Kidney (tissue), 14 donors: ENCODE results near the gene PIK3R3. TPM values are rescaled to one million over a fixed set of nuclear protein-coding genes. Genes with fewer than 3 reads are reported as not detected.
A peak's percentile ranks its signal among the peaks of the same experiment; 100 is the strongest.

Experiments used
- DNase-seq, 5 donors: peaks; one replicate each; pipeline ENCODE4 v3.0.0-alpha.2; 2013 to 2020
- FAIRE-seq: peaks from 2 replicates; lab custom pipeline; 2012; peaks lifted over from hg19 to GRCh38; lab: Jason Lieb, UNC
- H3K27ac ChIP-seq, 2 donors: one replicate each; pipeline ENCODE4 v1.7.0; 2013; ENCODE audit warnings: low read depth in 2 of 2, low read length in 2 of 2, inconsistent platforms in 1 of 2
- H3K27me3 ChIP-seq: one replicate; pipeline ENCODE4 v1.7.1; 2013; ENCODE audit warnings: low read length, inconsistent platforms; ENCODE audit not compliant: control insufficient read depth, insufficient read depth
- H3K36me3 ChIP-seq, 3 donors: one replicate each; pipeline versions ENCODE4 v1.7.0 to v1.7.1; 2013; ENCODE audit warnings: low read length in 3 of 3, control low read depth in 1 of 3, inconsistent platforms in 1 of 3; ENCODE audit not compliant: insufficient read depth in 3 of 3, control insufficient read depth in 2 of 3
- H3K4me1 ChIP-seq, 3 donors: one replicate each; pipeline versions ENCODE4 v1.7.0 to v1.7.1; 2013; ENCODE audit warnings: low read length in 3 of 3, inconsistent platforms in 1 of 3, low read depth in 1 of 3; ENCODE audit not compliant: control insufficient read depth in 2 of 3, insufficient read depth in 2 of 3
- H3K4me3 ChIP-seq, 3 donors: one replicate each; pipeline versions ENCODE4 v1.7.0 to v1.8.1; 2013; ENCODE audit warnings: low read length in 3 of 3, control low read depth in 1 of 3, inconsistent platforms in 1 of 3
- H3K9ac ChIP-seq, 3 donors: one replicate each; pipeline versions ENCODE4 v1.7.0 to v1.7.1; 2013; ENCODE audit warnings: low read length in 3 of 3, control low read depth in 1 of 3, inconsistent platforms in 1 of 3
- H3K9me3 ChIP-seq, 3 donors: one replicate each; pipeline versions ENCODE4 v1.7.0 to v1.7.1; 2013; ENCODE audit warnings: low read length in 3 of 3, control low read depth in 1 of 3, inconsistent platforms in 1 of 3; ENCODE audit not compliant: control insufficient read depth in 2 of 3, insufficient read depth in 1 of 3
- CTCF ChIP-seq: IDR thresholded peaks from 3 replicates; pipeline ENCODE4 v1.5.1; 2012; ENCODE audit warnings: mild to moderate bottlenecking, moderate library complexity, borderline replicate concordance; ENCODE audit not compliant: insufficient read depth; ENCODE audit errors: extremely low read depth
- intact Hi-C: fragments of 100-400 bp; cut with DNase I; formaldehyde crosslinking; loops from one replicate; pipeline ENCODE4 v1.11.1; 2022
- polyA plus RNA-seq: library from polyadenylated mRNA; stranded (reverse); fragments of 350-450 nt; fragmentation: Illumina TruSeq; extraction: RNeasy Lipid Tissue Mini Kit (QIAGEN cat#74804); gene quantifications from one replicate; pipeline ENCODE4 v1.2.3, GENCODE V29; 2014; ENCODE audit warnings: low read depth, low replicate concordance; ENCODE audit not compliant: insufficient read depth
- total RNA-seq: library from RNA; stranded (reverse); fragmentation: NEBNext Ultra II Directional; extraction: Animal tissue kit (Norgen Biotek cat#: 25700); gene quantifications from one replicate; pipeline ENCODE4 v1.2.1, GENCODE V29; 2021
- donor health status: control.
- donor health status: control.
- donor health status: control.
- donor health status: control.
- donor health status: control.
- donor health status: DM: yes; HTN: yes; CAD: no.
- donor health status: Normal renal cell carcinoma (clear cell type).

PIK3R3 gene
- total and polyA plus RNA-seq, 2 donors from 2014 or later: 9.7 to 44.2 TPM

- Histone ChIP-seq H3K4me1 (peaks cover 0 to 36% (median 23%) of the 10 kb centered on the region in 3 donors), H3K4me3 (no peak overlapping the region), H3K27ac (peak overlapping the region; percentile 68 to 84), H3K27me3 (no peaks in the 10 kb centered on the region), H3K36me3 (no peaks in the 10 kb centered on the region), H3K9ac (peak overlapping the region in 1 of 3 donors; percentile 42), H3K9me3 (no peaks in the 10 kb centered on the region)
- DNase-seq (no peak), FAIRE-seq (no peak)
- no peak for TF ChIP-seq CTCF
- intact Hi-C loops: no loop called here
These were observed 39.9 kb upstream of the PIK3R3 start for GRCh38 chr1:46172321-46172720.

GRCh38 chr1:46171871-46172270, 39.4 kb upstream of the PIK3R3 start:
- Histone ChIP-seq H3K27ac (peak overlapping the region; percentile 68 to 84), H3K9me3 (no peaks in the 10 kb centered on the region), H3K9ac (peak overlapping the region in 1 of 3 donors; percentile 42), H3K36me3 (no peaks in the 10 kb centered on the region), H3K4me3 (no peak overlapping the region), H3K4me1 (peaks cover 0 to 39% (median 23%) of the 10 kb centered on the region in 3 donors), H3K27me3 (no peaks in the 10 kb centered on the region)
- TF ChIP-seq CTCF: no peak
- intact Hi-C loops: no loop called here
- no peak for FAIRE-seq
- peak; percentile 77 to 94 (median 82) for DNase-seq

GRCh38 chr1:46171351-46171750, 38.9 kb upstream of the PIK3R3 start:
- Histone ChIP-seq H3K4me3 (no peak overlapping the region), H3K36me3 (no peaks in the 10 kb centered on the region), H3K4me1 (peaks cover 0 to 42% (median 28%) of the 10 kb centered on the region in 3 donors), H3K27ac (peak overlapping the region; percentile 68 to 84), H3K27me3 (no peaks in the 10 kb centered on the region), H3K9me3 (no peaks in the 10 kb centered on the region), H3K9ac (peak overlapping the region in 1 of 3 donors; percentile 42)
- no peak for TF ChIP-seq CTCF
- intact Hi-C loops: no loop called here
- DNase-seq (peak in 2 of 5 donors; percentile 44 to 90), FAIRE-seq (no peak)
